Neural cell (in vitro differentiated cells): ENCODE measurements around the gene APBB2. TPM values are rescaled to one million over a fixed set of nuclear protein-coding genes. Genes with fewer than 3 reads are reported as not detected.

Source experiments
- H2AFZ ChIP-seq: fragments of 200-600, 300-800 bp; sonication (generic), shearing (Covaris generic); 2 replicates; pipeline ENCODE4 v1.6.0; 2014; ENCODE audit warnings: low read depth, mild to moderate bottlenecking, antibody characterized with exemption, low read length, moderate library complexity
- H3F3A ChIP-seq: fragments of 200-600 bp; shearing (Covaris generic); 2 replicates; pipeline ENCODE4 v1.6.1; 2016; ENCODE audit warnings: mild to moderate bottlenecking, moderate library complexity, mixed read lengths, antibody characterized with exemption, low read length; ENCODE audit not compliant: insufficient read depth, poor library complexity, severe bottlenecking
- H3K27ac ChIP-seq: fragments of 200-600, 300-800 bp; sonication (generic), shearing (Covaris generic); 2 replicates; pipeline ENCODE4 v1.5.1; 2014; ENCODE audit warnings: mild to moderate bottlenecking, low read length, moderate library complexity
- H3K27me3 ChIP-seq: fragments of 300-800, 200-600 bp; sonication (generic), shearing (Covaris generic); 2 replicates; pipeline ENCODE4 v1.6.0; 2014; ENCODE audit warnings: mild to moderate bottlenecking, low read depth, low read length, moderate library complexity; ENCODE audit not compliant: insufficient read depth
- H3K36me3 ChIP-seq: fragments of 300-800, 200-600 bp; sonication (generic), shearing (Covaris generic); 2 replicates; pipeline ENCODE4 v1.5.1; 2014; ENCODE audit warnings: mild to moderate bottlenecking, antibody characterized with exemption, low read length, moderate library complexity; ENCODE audit not compliant: insufficient read depth
- H3K4me2 ChIP-seq: fragments of 300-800, 200-600 bp; sonication (generic), shearing (Covaris generic); 2 replicates; pipeline ENCODE4 v1.6.0; 2014; ENCODE audit warnings: mild to moderate bottlenecking, low read length
- H3K4me3 ChIP-seq: fragments of 300-800, 200-600 bp; sonication (generic), shearing (Covaris generic); 2 replicates; pipeline ENCODE4 v1.5.1; 2014; ENCODE audit warnings: mild to moderate bottlenecking, low read length, moderate library complexity
- H3K79me2 ChIP-seq: fragments of 200-600 bp; shearing (Covaris generic); replicated peaks from 2 replicates; pipeline ENCODE4 v1.6.0; 2014; ENCODE audit warnings: mild to moderate bottlenecking, low read length, moderate library complexity; ENCODE audit not compliant: insufficient read depth
- H3K9ac ChIP-seq: fragments of 300-800, 200-600 bp; sonication (generic), shearing (Covaris generic); 2 replicates; pipeline ENCODE4 v1.6.1; 2016; ENCODE audit warnings: mild to moderate bottlenecking, low read length, mixed read lengths
- H3K9me2 ChIP-seq: fragments of 200-600 bp; shearing (Covaris generic); 2 replicates; pipeline ENCODE4 v1.6.1; 2016; ENCODE audit warnings: mild to moderate bottlenecking, low read length, mixed read lengths; ENCODE audit not compliant: insufficient read depth
- H3K9me3 ChIP-seq: fragments of 200-600, 300-800 bp; sonication (generic), shearing (Covaris generic); 2 replicates; pipeline ENCODE4 v1.6.1; 2016; ENCODE audit warnings: mild to moderate bottlenecking, mixed run types, low read length, moderate library complexity, mixed read lengths
- H4K20me1 ChIP-seq: fragments of 200-600 bp; shearing (Covaris generic); 2 replicates; pipeline ENCODE4 v1.6.1; 2016; ENCODE audit warnings: mild to moderate bottlenecking, mixed run types; ENCODE audit not compliant: insufficient read depth
- EP300 ChIP-seq: fragments of 450-650 bp; conservative IDR thresholded peaks from 2 replicates; pipeline ENCODE4 v1.6.1; 2014; ENCODE audit warnings: antibody characterized with exemption, mild to moderate bottlenecking, moderate library complexity; ENCODE audit not compliant: poor library complexity, severe bottlenecking
- EZH2 ChIP-seq: fragments of 200-600, 300-800 bp; shearing (Covaris generic), sonication (generic); IDR thresholded peaks from 2 replicates; pipeline ENCODE4 v1.6.1; 2014; ENCODE audit warnings: antibody characterized with exemption, low read length, borderline replicate concordance, mild to moderate bottlenecking; ENCODE audit not compliant: insufficient read depth, poor library complexity, severe bottlenecking
- MXI1 ChIP-seq: fragments of 450-650 bp; conservative IDR thresholded peaks from 2 replicates; pipeline ENCODE4 v1.6.1; 2014; ENCODE audit warnings: antibody characterized with exemption, mild to moderate bottlenecking; ENCODE audit not compliant: poor library complexity, severe bottlenecking
- RAD21 ChIP-seq: fragments of 450-650 bp; conservative IDR thresholded peaks from 2 replicates; pipeline ENCODE4 v1.6.1; 2014; ENCODE audit warnings: antibody characterized with exemption, mild to moderate bottlenecking, moderate library complexity
- TAF1 ChIP-seq: IDR thresholded peaks from 2 replicates; pipeline ENCODE4 v1.6.1; 2012; ENCODE audit warnings: low read depth
- polyA plus RNA-seq: library from polyadenylated mRNA; depleted of rRNA; stranded (reverse); fragments of >200 nt; gene quantifications from 2 replicates; pipeline ENCODE4 v1.2.3, GENCODE V29; 2014
- TF ChIP-seq, protein P1 (sequence below): fragments of 450-650 bp; IDR thresholded peaks from 2 replicates; pipeline ENCODE4 v1.5.1; 2014; ENCODE audit warnings: antibody characterized with exemption, mild to moderate bottlenecking, moderate library complexity; ENCODE audit not compliant: poor library complexity, severe bottlenecking
- TF ChIP-seq, protein P2 (sequence below): IDR thresholded peaks from 2 replicates; pipeline ENCODE4 v1.6.1; 2012; ENCODE audit warnings: borderline replicate concordance

The APBB2 gene
- polyA plus RNA-seq, 1 donor from 2014 or later: 41.9 TPM

DNA sequence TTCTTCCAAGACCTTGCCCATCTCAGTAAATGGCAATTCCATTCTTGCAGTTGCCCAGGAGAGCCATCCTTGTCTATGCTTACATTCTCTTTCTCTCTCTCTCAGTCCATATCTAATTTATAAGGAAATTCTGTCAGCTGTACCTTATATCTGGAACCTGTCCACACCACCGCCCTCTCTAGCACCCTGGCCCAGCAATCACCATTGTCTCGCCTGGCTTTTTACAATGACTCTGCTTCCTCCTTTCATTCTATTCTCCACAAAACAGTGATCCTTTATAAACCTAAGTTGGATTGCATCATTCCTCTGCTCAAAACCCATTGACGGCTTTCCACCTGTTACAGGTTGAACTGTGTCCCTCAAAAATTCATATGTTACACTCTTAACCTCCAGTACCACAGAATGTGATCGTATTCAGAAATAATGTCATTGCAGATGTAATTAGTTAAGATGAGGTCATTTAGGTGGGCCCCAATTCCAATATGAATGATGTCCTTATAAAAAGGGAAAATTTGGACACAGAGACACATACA, 31.3 kb downstream of the APBB2 start:
- H3K9ac ChIP-seq: no peak overlapping the region
- H3K79me2 ChIP-seq: peaks cover 10% of the 10 kb centered on the region
- H3K27me3 ChIP-seq: no peaks in the 10 kb centered on the region
- H3K4me2 ChIP-seq: no peak overlapping the region
- no peaks in the 10 kb centered on the region for H3K9me3 ChIP-seq
- H4K20me1 ChIP-seq: no peaks in the 10 kb centered on the region
- TF ChIP-seq MXI1 (no peak), EP300 (no peak)
- no peak overlapping the region for H2AFZ ChIP-seq
- H3K27ac ChIP-seq: no peak overlapping the region
- H3K9me2 ChIP-seq: no peaks in the 10 kb centered on the region
- H3K4me3 ChIP-seq: no peak overlapping the region
- H3K36me3 ChIP-seq: no peaks in the 10 kb centered on the region
- H3F3A ChIP-seq: no peaks in the 10 kb centered on the region

DNA sequence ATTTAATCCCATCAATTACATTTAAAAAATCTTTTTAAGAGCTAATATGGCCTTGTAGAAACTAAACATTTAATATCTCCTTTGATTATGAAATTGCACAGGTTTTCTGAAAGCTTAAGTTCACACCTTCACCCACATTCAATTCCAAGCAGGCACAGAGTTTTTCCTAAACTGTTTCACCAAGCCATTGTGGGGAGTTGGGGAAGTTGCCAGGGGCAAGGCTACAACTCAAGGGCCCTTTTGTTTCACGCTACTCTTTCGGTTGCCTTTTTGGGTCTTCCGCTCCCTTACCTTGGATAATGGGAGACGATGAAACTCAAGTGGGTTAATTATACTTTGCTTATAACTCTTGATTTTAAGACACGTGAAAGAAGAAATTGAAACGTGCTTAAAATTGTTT, 33.3 kb downstream of the APBB2 start:
- no peaks in the 10 kb centered on the region for H3K9me2 ChIP-seq
- no peaks in the 10 kb centered on the region for H3K36me3 ChIP-seq
- no peak overlapping the region for H2AFZ ChIP-seq
- H3K4me2 ChIP-seq: no peak overlapping the region
- H3F3A ChIP-seq: no peaks in the 10 kb centered on the region
- H3K9me3 ChIP-seq: no peaks in the 10 kb centered on the region
- H3K27ac ChIP-seq: no peak overlapping the region
- H3K4me3 ChIP-seq: no peak overlapping the region
- H4K20me1 ChIP-seq: no peaks in the 10 kb centered on the region
- no peaks in the 10 kb centered on the region for H3K27me3 ChIP-seq
- H3K79me2 ChIP-seq: peaks cover 10% of the 10 kb centered on the region
- TF ChIP-seq, protein P1, sequence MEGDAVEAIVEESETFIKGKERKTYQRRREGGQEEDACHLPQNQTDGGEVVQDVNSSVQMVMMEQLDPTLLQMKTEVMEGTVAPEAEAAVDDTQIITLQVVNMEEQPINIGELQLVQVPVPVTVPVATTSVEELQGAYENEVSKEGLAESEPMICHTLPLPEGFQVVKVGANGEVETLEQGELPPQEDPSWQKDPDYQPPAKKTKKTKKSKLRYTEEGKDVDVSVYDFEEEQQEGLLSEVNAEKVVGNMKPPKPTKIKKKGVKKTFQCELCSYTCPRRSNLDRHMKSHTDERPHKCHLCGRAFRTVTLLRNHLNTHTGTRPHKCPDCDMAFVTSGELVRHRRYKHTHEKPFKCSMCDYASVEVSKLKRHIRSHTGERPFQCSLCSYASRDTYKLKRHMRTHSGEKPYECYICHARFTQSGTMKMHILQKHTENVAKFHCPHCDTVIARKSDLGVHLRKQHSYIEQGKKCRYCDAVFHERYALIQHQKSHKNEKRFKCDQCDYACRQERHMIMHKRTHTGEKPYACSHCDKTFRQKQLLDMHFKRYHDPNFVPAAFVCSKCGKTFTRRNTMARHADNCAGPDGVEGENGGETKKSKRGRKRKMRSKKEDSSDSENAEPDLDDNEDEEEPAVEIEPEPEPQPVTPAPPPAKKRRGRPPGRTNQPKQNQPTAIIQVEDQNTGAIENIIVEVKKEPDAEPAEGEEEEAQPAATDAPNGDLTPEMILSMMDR: no peak
- no peak overlapping the region for H3K9ac ChIP-seq

DNA sequence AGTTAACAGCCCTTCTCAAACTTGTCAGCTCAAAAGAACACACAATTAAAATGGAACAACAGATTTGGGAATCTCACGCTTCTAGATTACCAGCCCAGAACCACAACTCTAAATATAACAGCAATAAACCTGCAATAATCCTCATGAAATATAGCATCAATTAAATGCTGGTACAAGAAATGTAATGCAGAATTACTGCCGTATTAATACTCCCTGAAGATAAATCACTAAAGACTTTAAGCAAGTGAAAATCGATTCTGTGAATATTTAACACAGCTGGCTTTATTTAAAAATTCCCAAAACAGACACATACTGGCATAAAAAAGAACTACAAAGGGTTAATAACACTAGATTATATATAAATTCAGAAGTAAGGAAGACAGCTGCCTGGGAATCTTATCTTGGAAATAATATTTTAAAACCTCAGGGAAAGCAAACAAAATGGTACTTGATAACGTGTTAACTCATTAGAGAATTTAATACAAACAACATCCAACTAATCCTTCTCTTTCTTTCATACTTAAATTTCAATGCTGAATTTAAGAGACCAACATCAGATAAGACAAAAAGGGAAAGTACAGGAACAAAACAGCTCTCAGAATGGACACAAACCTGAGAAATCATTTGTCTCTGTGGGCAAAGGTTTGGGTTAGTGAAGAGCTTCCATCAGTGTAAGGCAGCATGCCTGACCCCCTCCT, 34.7 kb downstream of the APBB2 start:
- H3K27ac ChIP-seq: no peak overlapping the region
- no peak overlapping the region for H3K4me2 ChIP-seq
- no peak for TF ChIP-seq TAF1
- TF ChIP-seq RAD21: no peak
- TF ChIP-seq, protein P2, sequence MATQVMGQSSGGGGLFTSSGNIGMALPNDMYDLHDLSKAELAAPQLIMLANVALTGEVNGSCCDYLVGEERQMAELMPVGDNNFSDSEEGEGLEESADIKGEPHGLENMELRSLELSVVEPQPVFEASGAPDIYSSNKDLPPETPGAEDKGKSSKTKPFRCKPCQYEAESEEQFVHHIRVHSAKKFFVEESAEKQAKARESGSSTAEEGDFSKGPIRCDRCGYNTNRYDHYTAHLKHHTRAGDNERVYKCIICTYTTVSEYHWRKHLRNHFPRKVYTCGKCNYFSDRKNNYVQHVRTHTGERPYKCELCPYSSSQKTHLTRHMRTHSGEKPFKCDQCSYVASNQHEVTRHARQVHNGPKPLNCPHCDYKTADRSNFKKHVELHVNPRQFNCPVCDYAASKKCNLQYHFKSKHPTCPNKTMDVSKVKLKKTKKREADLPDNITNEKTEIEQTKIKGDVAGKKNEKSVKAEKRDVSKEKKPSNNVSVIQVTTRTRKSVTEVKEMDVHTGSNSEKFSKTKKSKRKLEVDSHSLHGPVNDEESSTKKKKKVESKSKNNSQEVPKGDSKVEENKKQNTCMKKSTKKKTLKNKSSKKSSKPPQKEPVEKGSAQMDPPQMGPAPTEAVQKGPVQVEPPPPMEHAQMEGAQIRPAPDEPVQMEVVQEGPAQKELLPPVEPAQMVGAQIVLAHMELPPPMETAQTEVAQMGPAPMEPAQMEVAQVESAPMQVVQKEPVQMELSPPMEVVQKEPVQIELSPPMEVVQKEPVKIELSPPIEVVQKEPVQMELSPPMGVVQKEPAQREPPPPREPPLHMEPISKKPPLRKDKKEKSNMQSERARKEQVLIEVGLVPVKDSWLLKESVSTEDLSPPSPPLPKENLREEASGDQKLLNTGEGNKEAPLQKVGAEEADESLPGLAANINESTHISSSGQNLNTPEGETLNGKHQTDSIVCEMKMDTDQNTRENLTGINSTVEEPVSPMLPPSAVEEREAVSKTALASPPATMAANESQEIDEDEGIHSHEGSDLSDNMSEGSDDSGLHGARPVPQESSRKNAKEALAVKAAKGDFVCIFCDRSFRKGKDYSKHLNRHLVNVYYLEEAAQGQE: no peak
- no peak for TF ChIP-seq EZH2
- no peak for TF ChIP-seq EP300
- no peak for TF ChIP-seq MXI1
- H3K36me3 ChIP-seq: no peaks in the 10 kb centered on the region
- H3K79me2 ChIP-seq: peaks cover 16% of the 10 kb centered on the region
- no peak overlapping the region for H3K4me3 ChIP-seq
- no peak overlapping the region for H3K9ac ChIP-seq
- no peak overlapping the region for H2AFZ ChIP-seq
- no peaks in the 10 kb centered on the region for H3K9me2 ChIP-seq
- H4K20me1 ChIP-seq: no peaks in the 10 kb centered on the region
- no peaks in the 10 kb centered on the region for H3K27me3 ChIP-seq
- H3K9me3 ChIP-seq: no peaks in the 10 kb centered on the region
- no peaks in the 10 kb centered on the region for H3F3A ChIP-seq
